Gastroesophageal sphincter (tissue), 3 donors: ENCODE results near the gene ZNF681.
"Not testable (repeated sequence)": the region's sequence is repeated elsewhere in the genome, so short reads cannot be mapped to it uniquely, and the experiment has no call there.

Experiments
- EP300 ChIP-seq: sonication (generic); formaldehyde crosslinking; IDR thresholded peaks from one replicate; pipeline ENCODE4 v1.6.1; 2017; ENCODE audit warnings: antibody characterized with exemption, mild to moderate bottlenecking
- POLR2A ChIP-seq, 2 donors: fragments of 450-650 bp; IDR thresholded peaks; one replicate each; pipeline ENCODE4 v1.6.1; 2017; ENCODE audit warnings: antibody characterized with exemption in 2 of 2, mild to moderate bottlenecking in 2 of 2, moderate library complexity in 1 of 2
- TF ChIP-seq, protein P1 (sequence below), 4 experiments: fragments of 200-600 bp in 2 of 4; fragments of 450-650 bp in 2 of 4; sonication (generic) in 1 of 4; IDR thresholded peaks; one replicate each; pipeline ENCODE4 v1.5.1; 2017 to 2019; ENCODE audit warnings: antibody characterized with exemption in 4 of 4, mild to moderate bottlenecking in 2 of 4, moderate library complexity in 2 of 4

DNA sequence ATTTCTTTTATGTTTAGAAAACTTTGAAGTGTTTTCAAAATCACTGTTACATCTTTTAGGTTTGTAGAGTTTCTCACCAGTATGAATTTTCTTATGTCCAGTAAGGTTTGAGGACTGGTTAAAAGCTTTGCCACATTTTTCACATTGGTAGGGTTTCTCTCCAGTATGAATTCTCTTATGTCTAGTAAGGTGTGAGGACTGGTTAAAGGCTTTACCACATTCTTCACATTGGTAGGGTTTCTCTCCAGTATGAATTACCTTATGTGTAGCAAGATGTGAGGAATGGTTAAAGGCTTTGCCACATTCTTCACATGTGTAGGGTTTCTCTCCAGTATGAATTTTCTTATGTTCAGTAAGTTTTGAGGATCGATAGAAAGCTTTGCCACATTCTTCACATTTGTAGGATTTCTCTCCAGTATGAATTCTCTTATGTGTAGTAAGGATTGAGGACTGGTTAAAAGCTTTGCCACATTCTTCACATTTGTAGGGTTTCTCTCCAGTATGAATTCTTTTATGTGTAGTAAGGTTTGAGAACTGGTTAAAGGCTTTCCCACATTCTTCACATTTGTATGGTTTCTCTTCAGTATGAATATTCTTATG, 15.0 kb downstream of the ZNF681 start:
- TF ChIP-seq POLR2A (IDR thresholded peaks at IDR 0.05); EP300: not testable (repeated sequence)
- TF ChIP-seq, protein P1, sequence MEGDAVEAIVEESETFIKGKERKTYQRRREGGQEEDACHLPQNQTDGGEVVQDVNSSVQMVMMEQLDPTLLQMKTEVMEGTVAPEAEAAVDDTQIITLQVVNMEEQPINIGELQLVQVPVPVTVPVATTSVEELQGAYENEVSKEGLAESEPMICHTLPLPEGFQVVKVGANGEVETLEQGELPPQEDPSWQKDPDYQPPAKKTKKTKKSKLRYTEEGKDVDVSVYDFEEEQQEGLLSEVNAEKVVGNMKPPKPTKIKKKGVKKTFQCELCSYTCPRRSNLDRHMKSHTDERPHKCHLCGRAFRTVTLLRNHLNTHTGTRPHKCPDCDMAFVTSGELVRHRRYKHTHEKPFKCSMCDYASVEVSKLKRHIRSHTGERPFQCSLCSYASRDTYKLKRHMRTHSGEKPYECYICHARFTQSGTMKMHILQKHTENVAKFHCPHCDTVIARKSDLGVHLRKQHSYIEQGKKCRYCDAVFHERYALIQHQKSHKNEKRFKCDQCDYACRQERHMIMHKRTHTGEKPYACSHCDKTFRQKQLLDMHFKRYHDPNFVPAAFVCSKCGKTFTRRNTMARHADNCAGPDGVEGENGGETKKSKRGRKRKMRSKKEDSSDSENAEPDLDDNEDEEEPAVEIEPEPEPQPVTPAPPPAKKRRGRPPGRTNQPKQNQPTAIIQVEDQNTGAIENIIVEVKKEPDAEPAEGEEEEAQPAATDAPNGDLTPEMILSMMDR (IDR thresholded peaks at IDR 0.05): not testable (repeated sequence)
